GM18498 (cell line): ENCODE data around the gene ZNF878.
"Not testable (repeated sequence)": the region's sequence is repeated elsewhere in the genome, so short reads cannot be mapped to it uniquely, and the experiment has no call there.

Experiments
- ATAC-seq: cut with Tn5 transposase; IDR thresholded peaks from one replicate; pipeline ENCODE4 v1.9.1; 2021; ENCODE audit warnings: mild to moderate bottlenecking, moderate library complexity; ENCODE audit not compliant: unreplicated experiment

Gene ZNF878

GRCh38 chr19:12052497-12053169, at the start of gene ZNF878:
Gene ZNF878 (minus strand): TSS chr19:12052961. CDS start chr19:12052801, 160 bp downstream.
- ATAC-seq = peak; percentile 83

DNA sequence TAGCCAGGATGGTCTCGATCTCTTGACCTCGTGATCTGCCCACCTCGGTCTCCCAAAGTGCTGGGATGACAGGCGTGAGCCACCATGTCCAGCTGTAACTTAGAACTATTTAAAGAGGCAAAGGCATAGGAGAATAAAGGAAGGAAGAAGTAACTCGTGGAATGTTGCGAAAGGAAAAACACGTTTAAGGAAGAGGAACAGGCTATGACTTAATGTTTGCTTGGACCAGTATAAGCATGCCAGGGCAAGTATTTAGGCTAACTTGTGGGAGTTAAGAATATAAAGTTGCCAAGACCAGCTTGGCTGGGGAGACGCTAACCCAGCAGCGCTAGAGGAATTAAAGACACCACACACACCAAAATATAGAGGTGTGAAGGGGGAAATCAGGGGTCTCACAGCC, 45.3 kb upstream of the ZNF878 start:
- no peak for ATAC-seq

- no peak for ATAC-seq
These were observed 42.5 kb upstream of the ZNF878 start for GRCh38 chr19:12095111-12095790.

DNA sequence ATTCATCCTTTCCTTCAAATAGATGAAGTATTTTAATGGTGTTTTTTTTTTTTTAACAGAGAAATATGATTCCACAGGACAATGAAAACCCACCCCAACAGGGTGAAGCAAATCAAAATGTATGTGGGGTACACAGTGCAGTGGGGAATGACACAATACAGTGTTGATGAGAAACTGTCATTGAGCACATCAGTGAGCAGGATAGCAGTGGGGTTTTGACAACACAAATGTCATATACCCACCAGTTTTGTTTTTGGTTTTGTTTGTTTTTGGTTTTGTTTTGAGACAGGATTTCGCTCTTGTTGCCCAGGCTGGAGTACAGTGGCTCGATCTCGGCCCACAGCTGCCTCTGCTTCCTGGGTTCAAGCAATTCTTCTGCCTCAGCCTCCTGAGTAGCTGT, 41.0 kb upstream of the ZNF878 start:
- no peak for ATAC-seq

DNA sequence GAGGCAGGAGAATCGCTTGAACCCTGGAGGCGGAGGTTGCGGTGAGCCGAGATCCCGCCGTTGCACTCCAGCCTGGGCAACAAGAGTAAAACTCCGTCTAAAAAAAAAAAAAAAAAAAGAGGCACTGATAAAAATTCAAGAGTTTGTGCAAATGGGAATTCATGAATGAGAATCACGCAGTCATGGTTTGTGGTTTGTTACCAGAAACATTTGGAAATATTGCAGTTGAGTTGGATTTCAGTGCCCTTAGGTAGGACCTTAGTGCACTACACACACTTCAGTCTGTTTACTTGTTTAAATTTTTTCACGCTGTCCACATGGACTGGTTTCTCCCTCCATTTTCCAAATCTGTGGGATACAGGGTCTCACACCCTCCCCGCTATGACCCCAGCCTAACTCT, 40.2 kb upstream of the ZNF878 start:
- no peak for ATAC-seq

DNA sequence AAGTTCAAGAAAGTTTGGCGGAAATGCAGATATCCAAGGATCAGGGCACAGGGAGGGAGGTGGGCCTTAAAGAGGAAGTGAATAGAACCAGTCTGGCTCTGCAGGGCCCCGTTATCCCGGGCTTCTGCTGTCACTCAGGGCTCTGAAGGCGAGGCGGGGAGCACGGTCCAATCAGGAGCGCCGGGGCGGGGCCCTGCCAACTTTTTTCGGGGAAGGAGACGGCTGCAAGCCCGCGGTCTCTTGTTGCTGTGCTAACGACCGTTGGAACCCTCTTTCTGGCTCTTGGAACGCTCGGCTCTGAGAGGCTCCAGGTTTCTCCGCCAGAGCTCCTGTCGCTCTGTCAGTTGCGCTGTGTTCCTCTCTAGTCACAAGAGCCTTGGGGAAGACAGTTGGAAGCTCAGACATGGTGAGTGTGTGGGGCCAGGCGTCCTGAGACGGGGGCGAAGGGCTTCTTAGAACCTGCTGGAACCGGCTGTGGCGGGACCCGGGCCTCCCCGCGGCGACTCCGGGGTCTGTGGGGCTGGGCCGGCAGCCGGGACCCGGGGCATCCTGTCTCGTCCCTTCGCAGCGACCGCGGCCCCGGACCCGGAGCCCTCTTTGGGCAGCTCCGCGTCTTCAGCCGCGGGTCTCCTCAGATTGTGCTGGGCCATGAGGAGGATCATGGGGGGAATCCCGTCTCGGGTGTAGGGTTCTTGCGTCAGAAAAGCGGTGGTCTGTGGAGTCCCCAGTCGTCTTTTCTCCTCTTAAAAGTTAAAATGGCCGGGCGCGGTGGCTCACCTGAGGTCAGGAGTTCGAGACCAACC, 39.5 kb upstream of the ZNF878 start:
- ATAC-seq = peak; percentile 65

DNA sequence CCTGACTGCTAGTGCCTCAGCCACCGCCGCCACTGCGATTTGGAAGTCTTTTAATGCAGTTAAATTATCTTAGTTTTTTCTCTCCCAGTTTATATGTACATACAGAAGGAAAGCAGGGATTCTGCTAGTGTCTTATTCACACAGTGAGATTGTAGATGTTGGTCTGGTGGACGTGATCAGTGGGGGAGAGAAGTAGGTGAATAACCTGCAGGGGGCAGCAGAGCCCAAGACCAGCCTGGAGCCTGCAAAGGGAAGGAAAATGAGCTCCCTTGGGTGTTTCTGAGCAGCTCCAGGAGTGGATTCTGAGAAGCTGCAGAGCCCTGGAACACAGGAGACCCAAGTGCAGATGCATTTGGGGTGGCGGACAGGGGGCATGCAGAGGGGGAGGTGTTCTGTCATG, 38.0 kb upstream of the ZNF878 start:
- no peak for ATAC-seq

GRCh38 chr19:12085074-12085818, 32.5 kb upstream of the ZNF878 start:
- no peak for ATAC-seq

GRCh38 chr19:12083336-12083735, 30.6 kb upstream of the ZNF878 start:
- not testable (repeated sequence) for ATAC-seq

DNA sequence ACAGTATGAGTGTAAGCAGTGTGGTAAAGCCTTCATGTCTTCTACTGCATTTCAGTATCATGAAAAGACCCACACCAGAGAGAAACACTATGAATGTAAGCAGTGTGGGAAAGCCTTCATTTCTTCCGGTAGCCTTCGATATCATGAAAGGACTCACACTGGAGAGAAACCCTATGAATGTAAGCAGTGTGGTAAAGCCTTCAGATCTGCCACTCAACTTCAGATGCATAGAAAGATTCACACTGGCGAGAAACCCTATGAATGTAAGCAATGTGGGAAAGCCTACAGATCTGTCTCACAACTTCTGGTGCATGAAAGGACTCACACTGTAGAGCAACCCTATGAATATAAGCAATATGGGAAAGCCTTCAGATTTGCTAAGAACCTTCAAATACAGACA, 24.6 kb upstream of the ZNF878 start:
- no peak for ATAC-seq

DNA sequence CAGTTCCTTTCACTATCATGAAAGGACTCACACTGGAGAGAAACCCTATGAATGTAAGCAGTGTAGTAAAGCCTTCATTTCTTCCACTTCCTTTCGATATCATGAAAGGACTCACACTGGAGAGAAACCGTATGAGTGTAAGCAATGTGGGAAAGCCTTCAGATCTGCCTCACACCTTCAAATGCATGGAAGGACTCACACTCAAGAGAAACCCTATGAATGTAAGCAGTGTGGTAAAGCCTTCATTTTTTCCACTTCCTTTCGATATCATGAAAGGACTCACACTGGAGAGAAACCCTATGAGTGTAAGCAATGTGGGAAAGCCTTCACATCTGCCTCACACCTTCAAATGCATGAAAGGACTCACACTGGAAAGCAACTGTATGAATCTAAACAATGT, 23.6 kb upstream of the ZNF878 start:
- not testable (repeated sequence) for ATAC-seq

DNA sequence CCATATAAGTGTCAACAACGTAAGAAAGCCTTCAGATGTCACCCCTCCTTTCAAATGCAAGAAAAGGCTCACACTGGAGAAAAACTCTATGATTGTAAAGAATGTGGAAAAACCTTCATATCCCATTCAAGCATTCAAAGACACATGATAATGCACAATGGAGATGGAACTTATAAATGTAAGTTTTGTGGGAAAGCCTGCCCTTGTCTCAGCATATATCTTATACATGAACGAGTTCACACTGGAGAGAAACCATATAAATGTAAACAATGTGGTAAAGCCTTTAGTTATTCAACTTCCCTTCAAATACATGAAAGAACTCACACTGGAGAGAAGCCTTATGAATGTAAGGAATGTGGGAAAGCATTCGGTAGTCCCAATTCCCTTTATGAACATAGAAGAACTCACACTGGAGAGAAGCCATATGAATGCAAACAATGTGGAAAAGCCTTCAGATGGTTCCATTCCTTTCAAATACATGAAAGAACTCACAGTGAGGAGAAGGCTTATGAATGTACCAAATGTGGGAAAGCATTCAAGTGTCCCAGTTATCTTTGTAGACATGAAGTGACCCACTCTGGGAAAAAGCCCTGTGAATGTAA, 22.9 kb upstream of the ZNF878 start:
- ATAC-seq = no peak

GRCh38 chr19:12064590-12065538, 12.1 kb upstream of the ZNF878 start, which contains the start of gene ZNF844:
Gene ZNF844 (plus strand): TSS chr19:12064731. CDS start chr19:12064874, 143 bp downstream.
- ATAC-seq = peak; percentile 78

DNA sequence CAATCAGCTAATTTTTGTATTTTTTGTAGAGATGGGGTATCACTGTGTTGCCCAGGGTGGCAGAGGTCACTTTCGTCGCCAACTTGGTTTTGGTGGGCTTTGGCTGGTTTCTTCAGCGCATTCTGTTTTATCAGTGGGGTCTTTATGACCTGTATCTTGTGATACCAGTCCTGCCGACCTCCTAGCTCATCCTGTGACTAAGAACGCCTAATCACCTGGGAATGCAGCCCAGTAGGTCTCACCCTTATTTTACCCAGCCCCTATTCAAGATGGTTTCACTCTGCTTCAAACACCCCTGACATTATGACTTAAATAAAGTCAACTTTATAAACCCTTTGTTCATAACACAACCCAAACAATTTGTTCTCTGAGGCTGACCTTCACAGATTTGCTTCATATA, 3.0 kb upstream of the ZNF878 start:
- ATAC-seq = no peak

DNA sequence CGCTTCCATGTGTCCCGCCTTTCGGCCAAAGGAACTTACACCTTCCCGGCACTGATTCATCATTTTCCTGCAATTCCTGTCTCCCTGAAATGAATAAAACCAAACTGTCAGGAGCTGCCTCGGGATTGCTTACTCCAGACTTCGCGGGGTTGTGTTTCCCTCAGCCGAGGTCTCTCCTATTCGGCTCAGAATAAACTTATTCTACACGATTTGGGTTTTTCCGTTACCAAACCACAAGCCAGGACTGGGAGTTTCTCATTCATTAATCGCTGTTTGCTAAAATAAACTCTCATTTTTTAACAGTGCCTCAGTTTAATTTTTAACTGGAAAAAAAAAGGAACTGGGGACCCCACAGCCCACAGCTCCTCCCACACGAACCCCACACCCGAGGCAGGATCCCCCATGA, 667 bp downstream of the ZNF878 start:
- ATAC-seq = peak; percentile 14

GRCh38 chr19:12047868-12048267, 4.9 kb downstream of the ZNF878 start:
- ATAC-seq = no peak

DNA sequence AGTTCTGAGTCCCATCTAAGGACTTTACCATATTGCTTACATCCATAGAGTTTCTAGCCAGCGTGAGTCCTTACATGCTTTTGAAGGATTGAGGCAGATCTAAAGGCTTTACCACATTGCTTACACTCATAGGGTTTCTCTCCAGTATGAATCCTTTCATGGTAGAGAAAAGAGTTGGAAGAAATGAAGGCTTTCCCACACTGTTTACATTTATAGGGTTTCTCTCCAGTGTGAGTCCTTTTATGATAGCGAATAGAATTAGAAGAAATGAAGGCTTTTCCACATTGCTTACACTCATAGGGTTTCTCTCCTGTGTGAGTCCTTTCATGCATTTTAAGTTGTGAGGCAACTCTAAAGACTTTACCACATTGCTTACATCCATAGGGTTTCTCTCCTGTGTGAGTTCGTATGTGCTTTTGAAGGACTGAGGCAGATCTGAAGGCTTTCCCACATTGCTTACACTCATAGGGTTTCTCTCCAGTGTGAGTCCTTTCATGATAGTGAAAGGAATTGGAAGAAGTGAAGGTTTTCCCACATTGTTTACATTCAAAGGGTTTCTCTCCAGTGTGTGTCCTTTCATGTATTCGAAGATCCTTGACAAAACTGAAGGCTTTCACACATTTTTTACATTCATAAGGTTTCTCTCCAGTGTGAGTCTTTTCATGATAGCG, 8.9 kb downstream of the ZNF878 start:
- ATAC-seq = no peak

GRCh38 chr19:12042893-12043292, 9.9 kb downstream of the ZNF878 start:
- no peak for ATAC-seq
